ENCODE measurements around the gene FIZ1.

- TF ChIP-seq EZH2 (IDR thresholded peaks at IDR 0.05; ENCODE audit: borderline replicate concordance, low read depth, low read length, poor library complexity, severe bottlenecking): no peak
- TF ChIP-seq CTCF (conservative IDR thresholded peaks at IDR 0.05; ENCODE audit: low read depth, low read length): no peak
Observed at GRCh38 chr19:55600662-55601028, 1.3 kb upstream of the FIZ1 start.

All from A673 (cell line).